ENCODE data around the gene RMND5A. TPM values are rescaled to one million over a fixed set of nuclear protein-coding genes. Genes with fewer than 3 reads are reported as not detected.
"Not testable (repeated sequence)": the region's sequence is repeated elsewhere in the genome, so short reads cannot be mapped to it uniquely, and the experiment has no call there.

Gene RMND5A
- total RNA-seq, 1 experiment from 2014 or later: 46.8 TPM

DNA sequence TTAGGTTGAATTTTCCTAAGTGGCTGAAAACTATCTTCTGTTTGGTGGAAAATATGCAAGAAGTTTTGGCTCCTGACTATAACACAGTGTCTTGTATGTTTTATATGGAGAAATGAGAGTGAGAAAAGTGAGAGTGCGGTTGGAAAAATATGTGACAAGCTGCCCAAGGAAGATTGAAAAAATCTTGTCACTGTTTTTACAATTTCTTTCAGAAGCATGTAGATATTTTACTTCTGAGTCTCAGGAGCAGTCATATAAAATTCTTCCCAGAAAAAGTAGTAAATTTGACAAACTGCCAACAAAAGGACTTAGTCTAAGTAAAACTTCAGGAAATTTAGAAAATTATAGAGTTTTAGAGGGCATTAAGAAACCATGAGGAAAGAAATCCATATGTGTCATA is 19.4 kb upstream of the RMND5A start:
- H3K4me3 ChIP-seq (ENCODE audit: insufficient read depth, low read depth, low read length): no peak overlapping the region
- DNase-seq: no peak
- H3K27me3 ChIP-seq (ENCODE audit: control insufficient read depth, insufficient read depth, low read length): no peaks in the 10 kb centered on the region
- H3K36me3 ChIP-seq (replicated peaks; ENCODE audit: control insufficient read depth, insufficient read depth, low read length): no peaks in the 10 kb centered on the region

DNA sequence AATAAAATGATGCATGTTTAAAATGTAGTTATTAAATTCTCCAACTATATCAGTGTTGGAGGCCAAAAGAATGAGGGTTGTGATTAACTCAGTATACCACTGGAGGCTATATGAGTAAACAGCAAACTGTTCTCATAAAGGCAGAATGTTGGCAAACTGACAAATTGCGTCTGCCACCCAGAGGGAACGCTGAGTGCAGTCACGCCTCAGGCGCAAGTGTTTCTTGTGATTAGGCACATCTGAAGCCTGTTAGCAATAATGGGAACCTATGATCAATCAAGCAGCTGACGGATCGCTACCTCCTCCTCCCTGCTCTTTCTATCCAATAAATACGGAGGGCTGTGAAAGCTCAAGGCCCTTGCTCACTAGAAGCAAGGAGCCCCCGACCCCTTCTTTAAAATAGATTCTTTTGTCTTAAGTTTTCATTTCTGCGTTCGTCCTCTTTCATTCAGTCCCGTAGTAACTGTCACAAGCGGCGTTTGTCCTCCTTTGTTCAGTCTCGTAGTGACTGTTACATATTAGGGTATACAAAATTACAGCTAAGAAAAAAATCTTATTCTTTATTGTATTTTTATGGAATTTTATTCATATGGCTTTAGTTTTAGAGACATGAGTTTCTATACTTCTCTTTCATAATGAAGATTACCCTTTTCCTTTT is 16.3 kb upstream of the RMND5A start:
- Histone ChIP-seq H3K27me3 (ENCODE audit: control insufficient read depth, insufficient read depth, low read length) (no peaks in the 10 kb centered on the region), H3K36me3 (replicated peaks; ENCODE audit: control insufficient read depth, insufficient read depth, low read length) (no peaks in the 10 kb centered on the region), H3K4me3 (ENCODE audit: insufficient read depth, low read depth, low read length) (no peak overlapping the region)
- no peak for DNase-seq

DNA sequence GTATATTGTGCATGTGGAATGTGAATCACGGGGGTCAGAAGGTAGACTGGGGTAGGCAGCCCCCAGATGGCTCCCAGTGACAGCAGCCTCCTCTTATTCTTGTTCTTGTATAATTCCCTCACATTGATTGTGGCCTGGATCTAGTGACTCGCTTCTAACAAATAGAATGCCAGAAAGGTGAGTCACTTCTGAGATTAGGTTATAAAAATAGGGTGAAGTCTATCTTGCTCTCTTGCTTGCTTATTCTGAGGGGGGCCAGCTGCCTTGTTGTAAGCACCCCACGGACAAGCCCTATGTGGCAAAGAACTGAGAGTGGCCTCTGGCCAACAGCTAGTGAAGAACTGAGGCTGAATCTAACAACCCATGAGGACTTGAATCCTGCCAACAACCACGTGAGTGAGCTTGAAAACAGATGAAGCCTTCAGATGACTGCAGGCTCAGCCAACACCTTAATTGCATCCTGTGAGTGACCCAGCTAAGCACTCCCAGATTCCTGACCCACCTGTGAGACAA is 15.6 kb upstream of the RMND5A start:
- Histone ChIP-seq H3K27me3 (ENCODE audit: control insufficient read depth, insufficient read depth, low read length) (no peaks in the 10 kb centered on the region), H3K36me3 (replicated peaks; ENCODE audit: control insufficient read depth, insufficient read depth, low read length) (no peaks in the 10 kb centered on the region), H3K4me3 (ENCODE audit: insufficient read depth, low read depth, low read length) (no peak overlapping the region)
- no peak for DNase-seq

DNA sequence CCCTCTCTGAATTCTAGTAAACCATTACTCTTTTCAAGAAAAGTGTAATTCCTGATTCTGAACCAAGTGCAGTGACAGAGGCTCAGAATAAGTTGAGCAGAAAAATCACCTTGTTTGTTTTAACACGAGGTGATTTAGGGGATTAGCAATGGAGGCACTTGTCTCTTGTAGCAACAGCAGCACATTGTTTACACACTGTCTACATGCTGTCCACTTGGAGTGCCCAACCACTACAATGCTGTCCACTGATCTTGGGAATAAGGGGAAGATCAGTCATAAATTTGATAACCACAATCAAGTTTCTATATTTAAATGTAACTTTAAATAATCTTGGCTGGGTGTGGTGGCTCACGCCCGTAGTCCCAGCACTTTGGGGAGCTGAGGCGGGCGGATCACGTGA is 13.9 kb upstream of the RMND5A start:
- no peak for DNase-seq
- no peaks in the 10 kb centered on the region for H3K27me3 ChIP-seq (ENCODE audit: control insufficient read depth, insufficient read depth, low read length)
- no peaks in the 10 kb centered on the region for H3K36me3 ChIP-seq (replicated peaks; ENCODE audit: control insufficient read depth, insufficient read depth, low read length)
- no peak overlapping the region for H3K4me3 ChIP-seq (ENCODE audit: insufficient read depth, low read depth, low read length)

DNA sequence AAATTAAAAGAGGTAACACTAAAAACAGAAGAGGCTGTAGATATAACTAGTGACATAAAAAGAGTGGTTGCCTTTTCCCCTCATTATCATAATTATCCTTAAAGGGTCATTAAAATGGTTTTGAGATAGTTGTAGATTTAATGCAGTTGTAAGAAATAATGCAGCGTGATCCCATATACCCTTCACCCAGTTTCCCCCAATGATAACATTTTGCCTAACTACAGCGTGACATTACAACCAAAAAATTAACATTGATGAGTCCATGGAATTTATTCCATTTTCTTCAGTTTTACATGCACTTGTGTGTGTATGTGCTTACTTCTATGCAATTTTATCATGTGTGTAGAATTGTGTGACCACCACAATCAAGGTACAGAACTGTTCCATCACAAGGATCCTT is 13.2 kb upstream of the RMND5A start:
- Histone ChIP-seq H3K36me3 (replicated peaks; ENCODE audit: control insufficient read depth, insufficient read depth, low read length) (no peaks in the 10 kb centered on the region), H3K27me3 (ENCODE audit: control insufficient read depth, insufficient read depth, low read length) (no peaks in the 10 kb centered on the region), H3K4me3 (ENCODE audit: insufficient read depth, low read depth, low read length) (no peak overlapping the region)
- DNase-seq: no peak

DNA sequence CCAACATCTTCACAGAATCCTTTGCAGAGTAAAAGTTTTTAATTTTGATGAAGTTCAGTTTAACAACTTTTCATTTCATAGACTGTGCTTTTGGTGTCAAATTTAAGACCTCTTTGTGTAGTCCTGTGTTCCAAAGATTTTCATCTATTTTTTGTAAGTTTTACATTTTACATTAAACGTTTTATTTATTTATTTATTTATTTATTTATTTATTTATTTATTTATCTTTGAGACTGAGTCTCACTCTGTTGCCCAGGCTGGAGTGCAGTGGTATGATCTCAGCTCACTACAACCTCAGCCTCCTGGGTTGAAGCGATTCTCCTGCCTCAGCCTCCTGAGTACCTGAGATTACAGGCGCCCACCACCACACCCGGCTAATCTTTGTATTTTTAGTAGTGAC is 12.0 kb upstream of the RMND5A start:
- not testable (repeated sequence) for H3K27me3 ChIP-seq (ENCODE audit: control insufficient read depth, insufficient read depth, low read length); DNase-seq; H3K4me3 ChIP-seq (ENCODE audit: insufficient read depth, low read depth, low read length); H3K36me3 ChIP-seq (replicated peaks; ENCODE audit: control insufficient read depth, insufficient read depth, low read length)

DNA sequence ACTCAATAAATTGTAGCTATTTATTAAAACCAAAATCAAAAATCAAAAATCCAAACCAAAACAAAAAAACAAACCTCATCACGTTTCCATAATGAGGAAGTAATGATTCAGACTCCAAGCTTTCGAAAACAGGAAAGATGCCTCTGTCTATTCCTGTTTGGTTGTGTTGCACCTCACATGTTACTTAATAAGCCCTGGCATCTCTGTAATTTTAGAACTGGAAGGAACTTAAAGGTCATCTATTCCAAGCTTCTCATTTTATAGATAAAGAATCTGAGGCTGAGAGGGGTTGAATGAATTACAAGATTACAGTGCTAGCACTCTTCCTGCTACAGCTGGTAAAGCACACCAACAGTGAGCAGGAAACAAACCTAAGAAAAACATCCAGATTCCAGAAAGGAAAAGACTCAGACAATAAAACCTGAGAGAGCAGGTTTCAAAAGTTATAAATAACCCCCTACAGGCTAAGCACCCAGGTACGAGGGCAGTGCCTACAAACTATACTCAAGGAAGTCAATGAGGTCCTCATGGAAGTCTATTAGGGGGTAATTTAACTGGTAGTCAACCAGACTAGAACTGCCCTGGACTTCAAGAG is 5.4 kb upstream of the RMND5A start:
- H3K27me3 ChIP-seq (ENCODE audit: control insufficient read depth, insufficient read depth, low read length); H3K36me3 ChIP-seq (replicated peaks; ENCODE audit: control insufficient read depth, insufficient read depth, low read length); H3K4me3 ChIP-seq (ENCODE audit: insufficient read depth, low read depth, low read length); DNase-seq: not testable (repeated sequence)

DNA sequence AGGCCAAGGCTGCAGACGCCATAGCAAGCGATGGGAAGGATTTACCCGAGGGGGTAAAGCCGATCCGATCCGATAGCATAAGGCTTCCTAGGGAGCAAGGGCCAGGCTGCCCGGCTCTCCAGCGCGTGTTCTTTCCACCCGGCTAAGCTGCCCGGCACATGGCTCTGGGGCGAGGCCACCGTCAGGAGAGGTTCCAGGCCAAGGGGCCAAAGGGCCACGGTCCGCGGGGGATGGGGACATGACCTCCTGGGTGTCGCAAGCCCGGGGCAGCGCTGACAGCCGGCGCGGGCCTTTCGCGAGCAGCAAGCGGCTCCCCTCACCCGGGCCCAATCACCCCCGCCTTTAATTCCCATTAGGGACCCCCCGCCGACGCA is 841 bp upstream of the RMND5A start:
- H3K4me3 ChIP-seq (ENCODE audit: insufficient read depth, low read depth, low read length): peak overlapping the region; percentile 53
- not testable (repeated sequence) for H3K27me3 ChIP-seq (ENCODE audit: control insufficient read depth, insufficient read depth, low read length); H3K36me3 ChIP-seq (replicated peaks; ENCODE audit: control insufficient read depth, insufficient read depth, low read length); DNase-seq

DNA sequence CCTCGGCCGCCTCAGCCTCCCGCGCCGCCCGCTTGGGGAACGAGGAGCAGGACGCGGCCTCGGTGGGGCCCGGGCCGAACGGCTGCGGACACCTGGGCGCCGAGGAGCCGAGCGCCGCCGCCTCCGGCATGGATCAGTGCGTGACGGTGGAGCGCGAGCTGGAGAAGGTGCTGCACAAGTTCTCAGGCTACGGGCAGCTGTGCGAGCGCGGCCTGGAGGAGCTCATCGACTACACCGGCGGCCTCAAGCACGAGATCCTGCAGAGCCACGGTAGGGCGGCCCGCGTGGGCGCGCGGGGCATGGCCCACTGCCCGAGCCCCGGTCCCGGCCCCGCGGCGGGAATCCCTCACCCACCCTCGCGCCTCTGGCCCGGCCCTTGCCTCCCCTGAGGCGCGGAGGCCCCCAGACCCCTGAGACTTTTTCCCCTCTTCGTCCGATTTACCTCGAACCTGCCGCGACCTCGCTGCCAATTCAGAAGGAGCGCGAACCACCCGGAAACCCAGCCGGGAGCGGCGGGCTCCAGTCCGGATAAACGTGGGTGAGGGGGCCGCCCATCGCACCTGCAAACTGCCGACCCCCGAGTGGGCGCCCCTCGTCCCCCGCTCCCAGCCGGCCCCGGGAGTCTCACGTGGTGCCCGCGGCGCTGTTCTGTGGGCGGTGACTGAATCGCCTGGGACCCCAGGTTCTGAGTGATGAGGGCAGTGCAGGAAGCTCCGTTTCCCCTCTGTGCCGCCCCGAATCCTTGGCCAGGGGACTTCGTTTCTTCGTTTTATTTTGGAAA is 639 bp downstream of the RMND5A start:
- H3K36me3 ChIP-seq (replicated peaks; ENCODE audit: control insufficient read depth, insufficient read depth, low read length); H3K27me3 ChIP-seq (ENCODE audit: control insufficient read depth, insufficient read depth, low read length): not testable (repeated sequence)
- peak overlapping the region; percentile 68 for H3K4me3 ChIP-seq (ENCODE audit: insufficient read depth, low read depth, low read length)
- DNase-seq: peak; percentile 20

DNA sequence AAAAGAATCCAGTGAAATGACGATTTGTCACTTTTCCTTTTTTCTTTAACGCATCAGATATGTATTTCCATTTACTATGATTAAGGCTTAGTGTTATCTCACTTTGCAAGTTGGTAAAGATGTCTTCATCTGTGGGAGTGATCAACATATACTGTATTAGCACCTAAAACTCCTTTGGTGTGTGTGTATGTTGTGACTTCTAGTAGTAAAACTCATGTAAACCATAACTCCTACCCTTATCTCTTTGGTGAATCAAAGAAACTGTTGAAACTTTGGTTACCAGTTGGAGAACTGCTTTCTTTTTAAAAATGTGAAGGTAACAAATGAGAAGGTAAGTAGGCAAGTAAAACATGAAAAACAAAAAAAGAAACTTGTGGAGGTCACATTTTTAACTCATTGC is 5.6 kb downstream of the RMND5A start:
- not testable (repeated sequence) for H3K27me3 ChIP-seq (ENCODE audit: control insufficient read depth, insufficient read depth, low read length); H3K36me3 ChIP-seq (replicated peaks; ENCODE audit: control insufficient read depth, insufficient read depth, low read length); H3K4me3 ChIP-seq (ENCODE audit: insufficient read depth, low read depth, low read length); DNase-seq

DNA sequence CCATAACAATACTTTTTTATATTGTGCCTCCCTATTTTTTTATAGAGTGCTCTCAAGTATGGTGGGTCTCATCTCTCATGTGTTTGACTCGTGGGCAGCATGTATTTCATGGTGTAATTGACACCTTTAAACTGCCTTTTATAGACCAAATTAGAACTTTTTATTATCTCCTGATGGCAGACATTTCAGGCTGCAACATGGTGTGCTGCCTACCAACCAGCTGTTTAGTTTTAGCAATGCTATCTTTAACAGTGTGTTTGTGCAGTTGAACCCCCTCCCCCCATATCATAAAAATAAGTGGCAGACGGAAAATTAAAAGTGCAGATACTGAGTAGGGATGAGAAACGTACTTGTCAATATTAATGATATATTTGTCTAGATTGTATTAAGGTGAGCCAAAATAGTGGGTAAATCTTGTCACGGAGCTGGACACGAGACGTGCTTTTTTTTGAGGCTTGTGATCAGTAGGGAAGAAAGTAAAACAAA is 12.0 kb downstream of the RMND5A start:
- H3K27me3 ChIP-seq (ENCODE audit: control insufficient read depth, insufficient read depth, low read length); H3K36me3 ChIP-seq (replicated peaks; ENCODE audit: control insufficient read depth, insufficient read depth, low read length); H3K4me3 ChIP-seq (ENCODE audit: insufficient read depth, low read depth, low read length); DNase-seq: not testable (repeated sequence)

DNA sequence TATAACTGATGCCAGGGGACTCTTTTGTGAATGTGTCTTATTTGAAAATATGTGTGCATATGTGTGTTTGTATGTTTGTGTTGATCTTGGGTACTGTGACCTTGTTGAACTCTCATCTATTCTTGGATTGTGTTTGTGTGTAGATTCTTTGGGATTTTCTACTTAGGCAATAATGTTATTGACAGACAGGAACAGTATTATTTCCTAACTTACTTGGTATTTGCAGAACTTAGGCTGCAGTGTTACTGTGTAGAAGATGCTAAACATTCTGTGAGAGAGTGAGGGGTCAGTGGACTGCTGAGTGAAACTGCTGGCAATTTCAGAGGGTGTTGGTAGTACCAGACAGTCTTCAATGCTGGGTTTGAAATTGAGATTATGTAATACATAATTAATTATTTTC is 12.7 kb downstream of the RMND5A start:
- H3K4me3 ChIP-seq (ENCODE audit: insufficient read depth, low read depth, low read length); H3K27me3 ChIP-seq (ENCODE audit: control insufficient read depth, insufficient read depth, low read length); DNase-seq; H3K36me3 ChIP-seq (replicated peaks; ENCODE audit: control insufficient read depth, insufficient read depth, low read length): not testable (repeated sequence)

DNA sequence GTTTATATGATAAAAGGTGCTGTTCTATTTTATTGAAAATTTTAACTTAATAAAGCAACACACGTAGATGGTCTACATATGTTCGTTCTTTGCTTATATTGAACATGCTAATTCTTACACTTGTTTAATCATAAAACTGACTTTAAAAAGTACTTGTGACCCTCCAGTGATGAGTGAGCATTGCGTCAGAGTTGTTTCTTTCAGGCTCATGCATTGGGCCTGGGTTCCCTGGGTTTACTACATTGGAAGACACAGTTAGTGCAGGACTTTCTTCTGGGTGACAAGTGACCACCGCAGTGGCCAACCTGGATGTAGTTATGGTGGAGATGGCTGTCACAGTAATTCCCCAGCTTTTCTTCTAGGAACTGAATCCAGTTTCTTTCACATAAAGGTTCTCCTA is 13.4 kb downstream of the RMND5A start:
- H3K27me3 ChIP-seq (ENCODE audit: control insufficient read depth, insufficient read depth, low read length); H3K36me3 ChIP-seq (replicated peaks; ENCODE audit: control insufficient read depth, insufficient read depth, low read length); H3K4me3 ChIP-seq (ENCODE audit: insufficient read depth, low read depth, low read length); DNase-seq: not testable (repeated sequence)

DNA sequence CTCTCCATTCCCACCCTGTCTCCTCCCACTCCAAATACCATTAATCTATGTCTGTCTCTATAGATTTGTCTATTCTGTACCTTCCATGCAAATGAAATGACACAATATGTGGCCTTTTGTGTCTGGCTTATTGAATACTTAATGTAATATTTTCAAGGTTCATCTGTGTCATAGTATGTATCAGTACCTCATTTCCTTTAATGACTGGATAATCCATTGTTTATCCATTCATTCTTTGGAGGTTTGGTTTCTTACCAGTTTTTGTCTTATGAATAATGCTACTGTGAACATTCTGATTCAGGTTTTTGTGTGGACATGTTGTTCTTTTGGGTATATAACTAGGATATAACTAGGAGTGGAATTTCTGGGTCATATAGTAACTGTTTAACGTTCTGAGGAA is 14.8 kb downstream of the RMND5A start:
- not testable (repeated sequence) for H3K27me3 ChIP-seq (ENCODE audit: control insufficient read depth, insufficient read depth, low read length); DNase-seq; H3K36me3 ChIP-seq (replicated peaks; ENCODE audit: control insufficient read depth, insufficient read depth, low read length); H3K4me3 ChIP-seq (ENCODE audit: insufficient read depth, low read depth, low read length)

DNA sequence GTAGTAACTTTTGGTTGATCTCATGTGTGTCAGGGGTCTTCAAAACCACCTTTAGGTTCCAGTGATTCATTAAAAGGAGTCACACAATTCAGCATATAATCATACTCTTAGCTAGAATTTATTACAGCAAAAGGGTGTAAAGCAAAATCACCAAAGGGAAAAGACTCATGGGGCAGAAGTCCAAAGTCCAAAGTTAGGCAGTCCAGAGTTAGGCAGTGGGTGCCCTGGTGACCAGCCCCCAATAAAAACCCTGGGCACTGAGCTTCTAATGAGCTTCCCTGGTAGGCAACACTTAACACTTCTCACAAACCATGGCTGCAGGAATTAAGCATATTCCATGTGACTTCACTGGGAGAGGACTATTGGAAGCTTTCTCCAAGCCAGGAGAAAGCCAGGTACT is 19.4 kb downstream of the RMND5A start:
- not testable (repeated sequence) for H3K4me3 ChIP-seq (ENCODE audit: insufficient read depth, low read depth, low read length); H3K27me3 ChIP-seq (ENCODE audit: control insufficient read depth, insufficient read depth, low read length); H3K36me3 ChIP-seq (replicated peaks; ENCODE audit: control insufficient read depth, insufficient read depth, low read length); DNase-seq

Measured in H7 (cell line).